GM08714 (cell line): ENCODE measurements around the gene RANBP10.

Experiments
- H3K4me3 ChIP-seq: fragments of 200-500 bp; sonication (Bioruptor generic); 2 replicates; pipeline ENCODE4 v1.5.1; 2014; ENCODE audit warnings: mild to moderate bottlenecking, low read length, inconsistent platforms
- ZNF274 ChIP-seq: IDR thresholded peaks from 2 replicates; pipeline ENCODE4 v1.6.1; 2012; ENCODE audit warnings: mild to moderate bottlenecking, low read depth, low read length

The RANBP10 gene

DNA sequence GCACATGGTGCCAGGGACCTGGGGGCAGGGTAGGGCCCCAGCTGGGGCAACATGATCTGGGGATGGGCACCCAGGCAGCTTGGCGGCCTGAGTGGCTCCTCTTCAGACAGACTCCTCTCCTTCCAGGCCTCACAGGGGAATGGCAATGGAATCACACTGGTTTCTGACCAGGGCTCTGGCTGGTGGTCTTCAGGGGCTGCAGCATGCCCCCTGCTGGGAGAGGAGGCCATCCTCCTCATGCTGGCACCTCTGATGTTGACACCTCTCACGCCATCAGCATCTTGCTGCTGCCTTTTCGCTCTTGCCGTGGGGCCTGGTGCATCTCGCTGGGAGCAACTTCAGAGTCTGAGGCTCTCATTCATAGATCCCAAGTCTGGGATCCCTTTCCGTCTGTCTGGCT, 76.0 kb downstream of the RANBP10 start:
- no peak overlapping the region for H3K4me3 ChIP-seq
- TF ChIP-seq ZNF274, result no peak

DNA sequence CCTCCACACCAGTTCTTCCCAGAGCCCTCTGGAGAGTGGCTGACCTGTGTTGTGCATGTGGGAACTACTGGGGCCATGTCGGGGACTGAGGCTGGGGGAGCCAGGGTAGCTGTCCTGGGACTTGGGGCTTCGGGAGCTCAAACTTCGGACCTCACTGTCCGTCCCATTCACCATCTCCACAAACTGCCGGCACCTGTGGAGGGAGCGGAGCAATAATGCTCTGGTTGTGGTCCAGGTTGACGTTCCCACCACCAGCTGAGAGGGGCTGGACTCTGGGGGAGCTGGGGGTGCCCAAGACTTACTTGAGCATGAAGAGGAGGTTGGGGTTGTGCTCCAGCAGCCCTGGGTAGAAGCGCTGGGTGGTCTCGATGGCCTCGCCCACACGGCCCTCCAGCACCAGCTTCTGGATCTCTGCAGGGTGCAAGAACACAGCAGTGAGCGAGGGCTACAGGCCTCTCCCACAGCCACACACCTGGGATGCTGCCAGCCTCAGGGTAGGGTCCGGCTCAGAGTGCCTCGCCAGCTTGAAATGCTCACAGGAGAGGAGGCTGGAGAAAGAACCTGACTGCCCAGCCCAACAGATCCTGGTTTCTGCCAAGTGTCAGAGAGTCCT, 76.6 kb downstream of the RANBP10 start:
- no peak for TF ChIP-seq ZNF274
- no peak overlapping the region for H3K4me3 ChIP-seq

DNA sequence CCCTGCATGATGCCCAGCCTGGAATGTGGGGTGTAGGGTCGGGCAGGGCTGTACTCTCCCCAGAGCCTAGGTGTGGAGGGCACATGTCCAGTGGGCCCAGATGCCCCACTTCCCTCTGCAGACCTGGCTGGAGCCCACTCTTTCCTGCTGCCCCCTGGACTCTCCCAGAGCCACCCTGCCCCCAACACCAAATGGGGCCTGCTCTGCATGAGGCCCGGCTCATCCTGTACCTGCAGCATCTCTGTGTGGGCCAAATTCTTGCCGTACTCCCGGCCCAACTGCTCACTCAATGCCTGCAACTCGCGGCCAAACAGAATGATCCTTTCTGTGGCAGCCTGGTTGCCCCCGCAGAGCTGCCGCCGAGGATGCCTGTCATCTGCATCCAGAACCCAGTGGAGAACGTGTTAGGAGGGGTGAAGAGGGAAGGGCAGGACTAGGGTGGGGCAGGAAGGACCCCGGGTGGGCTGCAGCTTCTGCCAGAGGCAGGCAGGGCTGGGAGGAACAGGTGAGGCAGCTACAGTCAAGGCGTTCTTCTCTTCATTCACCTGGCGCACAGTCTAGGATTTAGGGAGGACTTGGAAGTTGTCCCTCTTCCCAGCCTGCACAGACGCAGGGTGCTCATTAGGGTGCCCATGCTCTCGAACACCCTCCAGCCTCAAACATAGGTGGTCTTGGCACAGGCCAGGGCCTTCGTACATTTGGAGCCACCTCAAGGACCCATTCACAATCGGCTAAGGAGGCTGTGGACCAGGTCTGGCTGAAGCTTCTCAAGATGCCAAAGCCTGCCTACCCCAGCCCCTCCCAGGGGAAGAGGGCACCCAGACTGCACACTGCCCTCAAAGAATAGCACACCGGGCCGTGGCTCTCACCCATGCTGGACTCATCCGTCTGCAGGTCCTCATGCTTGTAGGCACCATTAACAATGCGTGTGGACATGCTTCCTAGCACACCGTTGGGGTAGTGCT, 78.6 kb downstream of the RANBP10 start:
- TF ChIP-seq ZNF274, result no peak
- no peak overlapping the region for H3K4me3 ChIP-seq

DNA sequence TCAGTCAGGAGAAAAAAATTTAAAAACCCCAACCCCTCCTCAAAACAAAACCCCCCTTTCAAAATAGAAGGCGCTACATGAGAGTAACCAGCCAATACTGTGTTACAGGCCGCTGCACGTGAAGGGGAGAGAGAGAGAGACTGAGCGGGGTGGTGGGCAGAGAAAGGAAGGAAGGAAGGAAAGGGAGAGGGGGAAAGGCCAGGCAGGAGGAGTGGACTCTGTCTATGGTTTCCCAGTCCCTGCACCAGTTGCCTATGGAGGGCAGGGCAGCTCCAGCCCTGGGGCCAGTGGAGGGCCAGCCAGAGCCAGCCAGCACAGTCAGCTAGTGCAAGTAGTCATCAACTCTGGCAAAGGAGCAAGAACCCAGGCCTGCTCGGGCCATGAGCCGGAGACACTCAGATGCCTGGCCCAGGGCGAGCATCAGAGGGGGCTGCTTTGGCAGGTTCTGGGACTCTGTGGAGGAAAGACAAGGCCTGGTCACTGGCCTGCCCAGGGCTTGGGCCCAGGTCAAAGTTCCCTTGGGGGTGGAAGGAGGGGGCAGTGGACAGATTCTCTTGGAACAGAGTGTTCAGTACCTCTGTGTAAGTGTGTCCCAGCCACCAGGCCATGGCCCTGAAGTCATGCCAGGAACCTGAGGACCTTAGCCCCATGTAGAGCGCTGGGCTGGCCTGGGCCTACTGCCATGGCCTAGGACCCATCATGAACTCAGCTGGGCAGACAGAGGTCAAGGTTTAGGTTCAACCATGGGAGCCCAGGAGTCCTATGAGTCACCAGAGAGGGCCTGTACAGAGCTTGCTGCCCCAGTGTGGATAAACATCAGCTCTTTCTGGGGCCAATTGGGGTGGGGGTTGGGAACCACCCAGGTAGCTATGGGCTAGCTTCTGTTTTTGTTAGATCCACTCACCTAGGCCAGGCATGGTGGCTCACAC, 80.0 kb downstream of the RANBP10 start:
- no peak overlapping the region for H3K4me3 ChIP-seq
- TF ChIP-seq ZNF274, result no peak

DNA sequence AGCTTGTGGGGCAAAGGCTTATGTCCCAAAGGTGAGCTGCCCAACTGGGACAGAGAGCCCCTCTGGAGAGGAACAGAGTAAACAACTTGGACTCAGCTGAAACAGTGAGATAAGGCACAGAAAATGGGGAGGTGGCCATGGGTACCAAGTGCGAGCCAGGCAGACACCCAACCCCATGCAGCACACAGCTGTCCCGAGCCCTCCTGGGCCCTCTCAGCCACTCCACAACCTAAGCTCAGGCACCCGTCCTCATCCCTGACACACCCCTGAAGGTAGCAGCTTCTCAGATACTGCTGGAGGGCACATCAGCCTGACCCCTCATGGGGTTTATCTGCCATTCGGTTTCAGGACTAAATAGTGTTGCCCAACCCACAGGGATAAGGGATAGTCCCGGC, 82.5 kb downstream of the RANBP10 start:
- no peak for TF ChIP-seq ZNF274
- H3K4me3 ChIP-seq, result no peak overlapping the region

DNA sequence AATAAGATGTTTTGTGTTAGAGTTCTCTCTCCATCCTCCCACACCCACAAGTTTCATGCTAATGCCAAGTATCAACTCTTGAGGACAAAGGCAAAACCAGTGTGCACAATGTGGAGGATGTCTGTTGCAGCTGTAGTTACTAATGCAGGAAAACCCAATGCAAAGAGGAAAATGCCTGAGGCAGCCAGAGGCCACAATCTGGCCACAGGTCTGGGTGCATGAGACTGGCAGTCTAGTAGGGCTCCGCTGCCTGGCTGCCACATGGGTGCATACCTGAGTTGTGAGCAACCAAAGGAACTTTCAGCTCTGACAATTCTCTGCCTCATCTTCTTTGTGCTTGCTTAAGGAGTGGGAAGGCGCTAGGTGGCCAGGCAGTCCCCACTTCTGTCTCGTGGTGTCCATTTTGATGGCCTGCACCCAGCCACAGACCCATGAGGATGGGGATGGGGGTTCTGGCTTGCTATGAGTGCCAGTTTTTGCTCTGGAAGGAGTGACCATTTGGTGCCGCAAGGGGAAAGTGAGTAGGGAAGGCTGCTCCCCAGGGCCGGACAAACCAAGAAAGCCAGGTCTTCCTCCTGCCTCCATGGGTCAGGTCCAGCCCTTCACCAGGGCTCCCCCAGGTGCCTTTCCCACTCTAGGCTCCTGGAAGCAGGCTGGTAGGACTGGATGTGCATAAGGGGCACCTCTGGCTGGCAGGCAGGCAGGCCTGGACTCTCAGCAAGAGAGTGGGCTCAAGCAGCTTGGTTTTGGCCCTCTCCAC, 83.0 kb downstream of the RANBP10 start:
- H3K4me3 ChIP-seq, result no peak overlapping the region
- no peak for TF ChIP-seq ZNF274

DNA sequence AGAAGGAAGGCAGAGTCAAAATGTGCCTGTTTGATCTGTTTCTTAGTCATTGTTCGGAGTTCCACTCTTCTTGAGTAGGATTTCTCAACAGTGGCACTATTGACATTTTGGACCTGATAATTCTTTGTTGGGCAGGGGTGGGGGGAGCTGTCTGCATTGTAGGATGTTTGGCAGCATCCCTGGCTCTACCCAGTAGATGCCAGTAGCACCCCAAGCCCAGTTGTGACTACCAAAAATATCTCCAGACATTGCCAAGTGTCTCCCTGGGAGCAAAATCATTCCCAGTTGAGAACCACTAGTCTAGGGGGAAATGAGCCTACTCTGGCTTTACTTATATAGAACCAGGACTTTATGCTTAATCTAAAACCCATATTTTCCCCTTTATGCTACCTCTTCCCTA, 86.1 kb downstream of the RANBP10 start:
- no peak for TF ChIP-seq ZNF274
- H3K4me3 ChIP-seq, result peak overlapping the region; percentile 86; the same call in 1 of the 2 replicates

DNA sequence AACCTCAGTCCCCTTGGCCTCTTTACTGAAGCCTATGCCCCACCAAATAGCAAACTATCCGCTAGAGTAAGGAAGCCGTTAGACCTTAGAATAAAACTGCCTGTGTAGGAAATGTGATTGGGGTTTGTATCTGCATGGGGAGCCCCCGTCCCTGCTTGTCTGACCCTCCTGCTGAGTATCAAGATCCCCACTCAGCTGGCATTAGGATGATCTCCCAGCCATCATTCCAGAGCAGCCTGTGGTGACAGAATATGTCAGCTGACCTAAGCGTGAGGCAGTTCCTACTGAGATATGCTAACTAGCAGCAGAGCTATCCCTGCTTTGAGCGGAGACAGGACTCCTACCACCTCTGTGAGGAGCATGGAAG, 86.6 kb downstream of the RANBP10 start:
- H3K4me3 ChIP-seq, result peak overlapping the region; percentile 86
- no peak for TF ChIP-seq ZNF274

DNA sequence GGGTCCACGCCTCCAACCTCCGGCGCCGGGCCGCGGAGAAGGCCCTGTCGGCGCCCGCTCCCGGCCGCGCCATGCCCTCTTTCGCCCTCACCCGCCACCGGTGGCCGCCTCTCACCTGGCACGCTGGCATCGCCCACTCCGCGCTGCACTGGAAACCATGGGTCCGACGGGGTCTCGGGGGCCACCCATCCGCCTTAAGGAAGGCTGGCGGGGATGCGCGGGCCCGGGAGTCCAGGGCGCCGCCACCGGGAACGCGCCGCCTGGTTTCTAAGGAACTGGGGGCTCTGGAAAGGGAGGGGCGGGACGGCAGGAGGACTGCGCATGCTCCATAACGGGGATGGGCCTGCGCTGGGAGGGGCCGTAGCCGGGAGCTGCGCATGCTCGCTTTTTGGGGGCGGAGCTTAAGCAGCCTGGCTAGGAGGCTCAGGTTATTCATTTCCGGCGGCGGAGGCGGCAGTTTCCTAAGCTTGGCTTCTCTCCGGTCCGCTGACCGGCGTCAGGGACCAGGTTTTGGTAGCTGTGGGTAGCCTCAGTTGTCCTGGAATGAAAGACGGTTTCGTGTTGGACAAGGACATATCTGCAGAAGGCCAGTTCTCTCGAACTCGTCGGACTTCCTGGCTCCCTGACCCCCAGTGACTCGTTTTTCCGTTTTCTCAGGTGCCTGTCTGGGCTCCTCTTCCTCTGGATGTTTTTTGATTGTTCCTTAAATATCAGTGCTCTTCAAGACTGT, 87.1 kb downstream of the RANBP10 start, which contains the start of gene GFOD2:
TSS of gene GFOD2 (minus strand) at position 269 of the 730 bp plus-strand sequence. CDS start 33,601 bp downstream, outside the sequence.
- H3K4me3 ChIP-seq, result peak within 1 kb of the TSS; percentile 86
- no peak for TF ChIP-seq ZNF274

DNA sequence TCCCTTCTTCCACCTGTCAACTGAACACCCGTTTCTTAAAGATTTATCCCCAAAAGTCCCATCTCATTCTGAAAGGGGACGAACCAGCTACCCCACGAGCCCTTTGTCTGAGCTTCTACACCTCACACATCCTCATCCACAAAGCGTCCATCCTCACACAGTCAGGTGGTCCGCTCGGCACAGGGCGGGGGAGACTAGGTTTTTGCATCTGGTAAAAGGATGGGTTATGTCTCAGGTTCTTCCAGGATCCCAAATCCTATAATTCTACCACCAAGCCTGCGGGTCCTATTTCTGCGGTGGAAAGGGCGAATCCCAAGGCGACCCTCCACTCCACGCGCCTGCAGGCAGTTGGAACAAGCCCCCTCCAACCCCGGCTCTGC, 87.7 kb downstream of the RANBP10 start:
- TF ChIP-seq ZNF274, result no peak
- H3K4me3 ChIP-seq, result peak overlapping the region; percentile 86

DNA sequence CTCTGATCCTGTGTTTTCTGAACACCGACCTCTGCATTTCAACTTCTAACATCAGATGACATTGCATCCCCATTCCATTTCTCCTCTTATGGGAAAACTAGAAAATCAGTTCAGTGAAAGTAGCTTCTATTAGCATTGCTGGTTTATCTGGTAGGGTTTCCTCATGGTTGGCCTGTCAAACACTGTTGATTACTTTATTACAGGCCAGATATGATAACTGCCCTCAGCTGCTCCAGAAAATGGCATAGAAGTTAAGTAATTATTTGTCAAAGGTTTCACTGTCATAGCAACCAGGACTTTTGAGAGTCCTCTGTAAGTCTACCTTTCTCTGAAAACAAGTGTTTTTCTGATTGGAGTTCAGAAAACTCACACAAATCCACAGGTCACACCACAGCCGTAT, 90.3 kb downstream of the RANBP10 start:
- TF ChIP-seq ZNF274, result no peak
- H3K4me3 ChIP-seq, result no peak overlapping the region

DNA sequence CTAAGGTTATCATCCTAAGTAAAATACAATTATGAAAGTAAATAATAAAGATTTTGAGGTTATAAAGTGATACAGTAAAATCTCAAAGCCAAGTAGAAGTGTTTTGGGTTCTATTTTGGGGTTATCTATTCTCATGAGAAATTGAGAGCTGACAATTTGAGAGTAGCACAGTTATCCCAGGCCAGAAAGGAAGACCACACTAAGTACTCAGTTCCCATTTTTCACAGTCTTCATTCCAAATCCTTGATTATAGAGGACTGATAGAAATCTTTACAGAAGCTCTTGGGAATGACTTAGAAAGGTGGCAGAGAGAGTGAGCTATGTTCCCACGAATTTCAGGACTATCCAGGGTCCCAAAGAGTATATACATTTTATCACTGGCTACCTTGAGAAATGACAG, 91.8 kb downstream of the RANBP10 start:
- no peak overlapping the region for H3K4me3 ChIP-seq
- TF ChIP-seq ZNF274, result no peak

DNA sequence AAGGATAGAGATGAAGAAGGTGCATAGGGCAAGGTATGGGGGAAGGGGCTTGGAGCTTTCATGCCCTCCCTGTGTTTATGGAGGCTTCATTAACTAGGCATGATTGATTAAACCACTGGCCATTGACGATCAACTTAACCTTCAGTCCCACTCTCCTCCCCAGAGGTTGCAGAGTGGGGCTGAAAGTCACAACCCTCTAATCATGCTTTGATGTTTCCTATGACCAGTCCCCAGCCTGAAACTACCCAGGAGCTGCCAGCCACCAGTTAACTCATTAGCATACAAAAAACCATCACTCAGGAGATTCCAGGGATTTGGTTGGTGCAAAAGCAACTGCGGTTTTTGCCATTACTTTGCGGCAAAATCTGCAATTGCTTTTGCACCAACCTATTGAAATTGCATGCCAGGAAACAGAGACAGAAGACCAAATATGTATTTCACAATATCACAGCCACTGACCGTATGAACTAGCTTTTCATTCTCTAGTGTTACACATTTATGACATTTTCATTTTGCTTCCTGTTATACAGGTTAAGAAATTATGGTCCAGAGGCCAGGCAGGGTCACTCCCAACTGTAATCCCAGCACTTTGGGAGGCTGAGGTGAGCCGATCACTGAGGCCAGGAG, 92.6 kb downstream of the RANBP10 start:
- H3K4me3 ChIP-seq, result no peak overlapping the region
- no peak for TF ChIP-seq ZNF274
